Measurements from ENCODE around the gene SPRR5.

Gene SPRR5, protein sequence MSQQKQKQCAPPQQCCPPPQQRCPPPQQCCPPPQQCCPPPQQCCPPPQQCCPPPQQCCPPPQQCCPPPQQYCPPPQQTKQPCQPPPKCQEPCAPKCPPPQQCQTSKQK

DNA sequence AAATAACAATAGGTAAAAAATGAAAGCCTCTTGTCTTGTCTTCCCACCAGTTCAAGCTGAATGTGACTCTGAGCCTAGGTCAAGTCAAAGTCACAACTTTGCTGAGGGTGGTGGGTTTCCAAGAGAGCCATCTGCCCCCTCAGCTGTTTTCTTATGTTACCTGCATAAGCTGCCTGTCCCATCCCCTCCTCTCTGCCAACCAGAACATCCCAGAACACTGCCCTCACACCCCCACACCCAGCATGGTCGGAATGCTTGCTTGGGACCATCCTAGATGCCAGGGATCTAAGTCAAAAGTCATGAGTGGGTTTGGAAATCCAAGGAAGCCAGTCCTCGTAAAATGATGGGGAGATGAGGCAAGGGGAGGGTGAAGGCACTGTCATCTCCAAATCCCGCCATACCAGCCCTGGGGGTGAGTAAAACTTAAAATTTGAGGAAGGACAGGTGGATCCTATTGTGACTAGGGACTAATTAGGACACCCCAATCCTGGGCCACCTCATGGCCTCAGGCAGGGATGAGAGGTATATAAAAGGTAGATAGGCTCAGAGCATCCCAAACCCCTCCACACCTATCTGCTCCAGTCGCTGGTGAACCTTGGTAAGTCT lies at the start of gene SPRR5:
TSS of gene SPRR5 (plus strand) at position 556 of the 606 bp plus-strand sequence. CDS start 1,349 bp downstream, outside the sequence.
- DNase-seq (no peak), ATAC-seq (no peak)

DNA sequence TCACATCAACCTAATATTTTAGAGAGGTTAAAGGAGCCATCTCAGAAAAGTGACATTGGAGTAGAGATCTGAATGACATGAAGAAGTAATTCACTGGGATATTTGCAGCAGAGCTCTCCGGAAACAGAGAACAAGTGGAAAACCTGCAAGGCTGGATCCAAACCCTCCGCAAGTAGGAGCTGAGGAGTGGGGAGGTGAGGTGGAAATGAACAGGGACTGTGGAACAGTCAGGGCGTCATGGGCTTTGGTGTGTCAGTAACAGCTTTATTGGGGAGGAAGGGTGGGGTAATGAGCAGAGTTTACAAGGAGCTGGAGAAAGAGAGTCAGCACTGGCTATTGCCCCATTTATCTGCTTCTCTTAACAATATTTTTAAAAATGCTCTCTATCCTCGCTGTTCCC lies 48.0 kb upstream of the SPRR5 start:
- DNase-seq = no peak
- no peak for ATAC-seq

GRCh38 chr1:152899883-152900282 lies 47.1 kb upstream of the SPRR5 start:
- no peak for ATAC-seq
- DNase-seq = no peak

GRCh38 chr1:152901631-152902030 lies 45.4 kb upstream of the SPRR5 start:
- DNase-seq (no peak), ATAC-seq (no peak)

- DNase-seq (no peak), ATAC-seq (no peak)
These were observed 44.4 kb upstream of the SPRR5 start for GRCh38 chr1:152902636-152903035.

DNA sequence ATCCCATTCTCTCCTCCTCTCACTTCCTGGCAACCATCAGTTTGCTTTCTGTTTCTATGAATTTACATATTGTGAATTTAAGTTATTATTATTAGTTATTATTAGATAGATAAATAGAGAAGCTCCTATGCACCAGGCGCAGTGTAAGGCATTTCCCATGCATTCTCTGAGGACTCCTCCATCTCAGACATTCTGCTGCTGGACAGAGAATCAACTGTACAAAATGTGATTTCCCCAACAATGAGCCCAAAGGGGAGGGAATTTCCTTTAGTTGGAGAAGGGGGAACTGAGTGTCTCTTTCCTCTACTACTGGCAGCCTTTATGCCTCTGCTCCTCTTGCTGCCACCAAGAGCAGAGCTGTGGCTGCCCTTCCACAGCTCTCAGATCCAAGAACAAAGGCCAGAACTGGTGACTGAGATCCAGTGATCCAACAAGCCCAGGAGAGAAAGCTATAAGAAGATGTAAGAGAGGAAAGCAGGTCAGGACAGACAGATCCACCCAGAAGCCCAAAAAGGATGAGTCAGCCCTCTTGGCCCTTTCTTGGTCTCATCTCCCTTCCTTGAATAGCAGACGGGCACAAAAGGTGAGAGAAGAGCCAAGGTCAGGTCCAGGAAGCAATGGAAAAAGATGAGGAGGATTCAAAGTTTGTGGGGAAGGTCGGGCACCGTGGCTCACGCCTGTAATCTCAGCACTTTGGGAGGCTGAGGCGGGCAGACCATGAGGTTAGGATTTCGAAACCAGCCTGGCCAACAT lies 42.1 kb upstream of the SPRR5 start:
- ATAC-seq = no peak
- DNase-seq = no peak

- DNase-seq (no peak), ATAC-seq (peak; percentile 21)
These were observed 40.9 kb upstream of the SPRR5 start for GRCh38 chr1:152906023-152906565.

DNA sequence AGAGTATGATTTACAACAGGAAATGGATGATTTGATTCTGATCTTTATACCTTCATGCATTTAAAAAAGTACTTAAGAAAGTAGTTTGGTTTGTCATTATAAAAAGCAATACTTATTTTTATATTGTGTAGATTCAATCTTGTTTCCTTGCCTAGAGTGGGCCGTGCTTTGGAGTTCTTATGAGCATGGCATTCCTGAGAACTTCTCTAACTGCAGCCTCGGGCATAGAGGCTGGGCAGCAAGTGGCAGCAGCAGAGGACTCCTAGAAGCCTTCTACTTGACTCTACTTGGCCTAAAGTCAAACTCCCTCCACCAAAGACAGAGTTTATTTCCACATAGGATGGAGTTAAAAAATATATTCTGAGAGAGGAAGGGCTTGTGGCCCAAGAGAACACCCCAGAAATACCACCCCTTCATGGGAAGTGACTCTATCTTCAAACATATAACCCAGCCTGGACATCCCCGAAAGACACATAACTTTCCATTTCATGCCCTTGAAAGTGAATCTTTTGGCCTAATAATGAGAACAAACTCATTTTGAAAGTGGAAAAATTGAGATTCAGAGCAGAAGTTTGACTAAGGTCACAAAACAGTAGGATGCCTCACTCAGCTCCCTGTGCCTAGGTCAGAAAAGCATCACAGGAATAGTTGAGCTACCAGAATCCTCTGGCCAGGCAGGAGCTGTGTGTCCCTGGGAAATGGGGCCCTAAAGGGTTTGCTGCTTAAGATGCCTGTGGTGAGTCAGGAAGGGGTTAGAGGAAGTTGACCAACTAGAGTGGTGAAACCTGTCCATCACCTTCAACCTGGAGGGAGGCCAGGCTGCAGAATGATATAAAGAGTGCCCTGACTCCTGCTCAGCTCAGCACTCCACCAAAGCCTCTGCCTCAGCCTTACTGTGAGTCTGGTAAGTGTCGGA lies 39.1 kb upstream of the SPRR5 start, which contains the start of gene IVL:
TSS of gene IVL (plus strand) at position 861 of the 916 bp plus-strand sequence. CDS start 1,252 bp downstream, outside the sequence.
- ATAC-seq = peak; percentile 45
- no peak for DNase-seq

- ATAC-seq (no peak), DNase-seq (no peak)
These were observed 37.8 kb upstream of the SPRR5 start for GRCh38 chr1:152909206-152909605.

GRCh38 chr1:152912471-152912870 lies 34.5 kb upstream of the SPRR5 start:
- ATAC-seq = no peak
- DNase-seq = no peak

- no peak for DNase-seq
These were observed 34.1 kb upstream of the SPRR5 start for GRCh38 chr1:152912900-152913299.

GRCh38 chr1:152917794-152918193 lies 29.2 kb upstream of the SPRR5 start:
- no peak for ATAC-seq
- no peak for DNase-seq

More at GRCh38 chr1:152912900-152913299, 34.1 kb upstream of the SPRR5 start:
- ATAC-seq = no peak

GRCh38 chr1:152919071-152919470 lies 27.9 kb upstream of the SPRR5 start:
- ATAC-seq (no peak), DNase-seq (no peak)

DNA sequence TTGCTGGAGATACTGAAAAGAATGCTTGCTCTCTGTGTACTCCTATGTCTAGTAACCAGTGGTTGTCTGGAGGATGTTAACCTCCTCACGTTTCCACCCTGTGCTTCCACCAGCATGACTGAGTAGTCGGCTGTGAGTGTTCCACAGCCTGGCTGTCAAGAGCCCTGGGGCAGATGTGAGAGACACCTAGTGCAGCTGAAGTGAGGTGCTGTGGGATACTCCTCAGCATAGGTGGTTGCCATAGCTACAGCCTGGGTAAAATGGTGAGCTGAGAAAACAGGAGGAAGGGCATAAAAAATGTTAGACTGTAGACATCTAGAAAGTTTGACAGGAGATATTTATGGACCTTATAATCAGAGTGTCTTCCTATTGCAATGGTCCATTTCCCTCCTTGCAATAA lies 22.8 kb upstream of the SPRR5 start:
- DNase-seq = no peak

GRCh38 chr1:152926091-152926490 lies 20.9 kb upstream of the SPRR5 start:
- ATAC-seq = no peak
- no peak for DNase-seq

More for the DNA sequence above, 22.8 kb upstream of the SPRR5 start:
- ATAC-seq = no peak

DNA sequence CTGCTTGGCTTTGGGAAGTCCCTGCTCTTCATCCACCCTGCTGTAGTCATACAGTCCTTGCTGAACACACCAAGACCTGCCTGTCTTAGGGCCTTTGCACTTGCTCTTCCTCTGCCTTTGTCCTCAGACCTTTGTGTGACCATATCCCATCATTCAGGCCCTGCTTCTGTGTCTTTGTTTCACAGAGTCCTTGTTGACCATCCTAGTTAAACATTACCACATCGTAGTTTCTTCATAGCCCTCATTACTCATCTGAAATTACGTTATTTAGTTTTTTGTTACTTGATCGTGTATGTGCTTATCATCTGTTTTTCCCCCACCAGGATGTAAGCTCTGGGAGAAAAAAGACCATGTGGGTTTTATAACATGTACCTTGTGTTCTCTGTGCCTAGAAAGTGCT lies 18.3 kb upstream of the SPRR5 start:
- DNase-seq (no peak), ATAC-seq (no peak)

DNA sequence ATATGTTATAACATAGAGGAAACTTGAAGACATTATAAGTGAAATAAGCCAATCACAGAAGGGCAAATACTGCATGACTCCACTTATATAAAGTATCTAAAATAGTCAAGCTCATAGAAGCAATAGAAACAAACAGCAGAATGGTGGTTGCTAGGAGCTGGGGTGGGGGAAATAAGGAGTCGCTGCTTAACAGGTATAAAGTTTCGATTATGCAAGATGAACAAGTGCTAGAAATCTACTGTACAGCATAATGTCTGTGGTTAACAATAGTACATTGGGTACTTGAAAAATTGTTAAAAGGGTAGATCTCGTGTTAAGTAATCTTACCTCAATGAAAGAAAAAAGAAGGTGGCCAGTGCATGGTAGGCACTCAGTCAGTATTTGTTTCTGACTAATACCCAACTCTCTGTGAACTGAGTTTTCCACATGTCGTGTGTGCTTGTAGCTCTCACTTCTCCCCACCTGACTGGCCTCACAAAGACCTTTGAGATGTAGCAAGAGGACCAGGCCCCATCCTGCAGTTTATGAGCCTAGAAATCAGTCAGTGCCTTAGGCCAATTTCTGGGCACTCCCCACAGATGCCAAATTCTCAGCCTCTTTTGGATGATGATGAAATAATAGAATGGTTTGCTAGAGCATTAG lies 14.7 kb upstream of the SPRR5 start:
- no peak for ATAC-seq
- no peak for DNase-seq

GRCh38 chr1:152933196-152933595 lies 13.8 kb upstream of the SPRR5 start:
- DNase-seq = no peak
- ATAC-seq = no peak

- ATAC-seq (no peak), DNase-seq (no peak)
These were observed 6.4 kb upstream of the SPRR5 start for GRCh38 chr1:152940614-152941013.

DNA sequence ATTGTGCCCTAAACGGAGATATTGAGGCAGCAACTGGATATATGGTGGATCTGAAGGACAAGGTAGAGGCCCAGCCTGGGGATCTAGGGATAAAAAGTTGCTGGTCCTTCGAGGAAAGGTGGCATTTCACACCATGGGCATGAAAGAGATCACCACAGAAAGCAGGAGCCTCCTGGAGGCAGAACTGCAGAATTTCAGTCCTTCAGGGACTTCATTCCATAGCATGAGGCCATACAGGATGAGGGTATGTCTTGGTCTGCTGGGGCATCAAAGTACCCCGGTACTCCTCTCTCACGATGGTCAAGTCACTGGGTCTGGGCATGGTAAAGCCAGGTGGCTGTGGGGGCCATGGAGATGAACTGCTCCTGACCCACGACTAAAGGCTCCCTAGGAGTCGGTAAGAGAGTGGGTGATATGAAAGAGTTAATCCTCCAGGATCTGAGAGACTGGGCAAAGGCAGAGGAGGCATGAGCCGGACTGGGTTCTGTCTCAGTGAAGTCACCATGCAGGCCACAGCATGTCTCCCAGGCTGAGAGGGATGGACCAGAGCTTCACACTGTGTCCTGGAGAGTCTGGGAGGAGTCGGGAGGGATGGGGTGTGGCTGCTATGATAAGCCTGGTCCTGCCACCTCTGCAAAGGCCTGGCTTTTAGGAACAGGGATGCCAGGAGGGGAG lies 5.8 kb upstream of the SPRR5 start:
- ATAC-seq (no peak), DNase-seq (no peak)

DNA sequence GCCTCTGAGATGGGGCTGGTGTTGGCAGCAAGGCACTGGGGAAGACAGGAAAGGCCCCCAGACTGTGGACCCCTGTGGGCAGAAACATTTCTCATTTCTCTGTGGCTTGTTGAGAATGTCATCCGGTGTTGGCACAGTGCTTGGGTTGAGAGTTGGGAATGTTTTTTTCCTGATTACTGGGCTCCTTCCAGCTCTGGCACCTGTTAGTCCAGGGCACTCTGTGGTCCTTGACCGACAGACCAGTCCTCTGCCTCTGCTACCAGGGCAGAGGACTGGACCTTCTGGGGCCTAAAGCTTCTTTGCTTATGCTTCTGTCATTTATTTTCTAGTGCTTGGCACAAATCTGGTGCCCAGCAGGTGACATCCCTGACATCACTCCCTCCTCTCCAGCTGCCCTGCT lies 4.8 kb upstream of the SPRR5 start:
- no peak for DNase-seq

More for the DNA sequence above, 4.8 kb upstream of the SPRR5 start:
- ATAC-seq = no peak
